HepG2 (cell line): ENCODE results near the gene PTPRO. TPM values are rescaled to one million over a fixed set of nuclear protein-coding genes. Genes with fewer than 3 reads are reported as not detected.

Experiments used
- AHDC1 ChIP-seq: sonication (generic); formaldehyde crosslinking; IDR thresholded peaks from 2 replicates; pipeline ENCODE4 v1.5.1; 2020; ENCODE audit warnings: mild to moderate bottlenecking, missing genetic modification reagents, borderline replicate concordance
- BORCS8-MEF2B ChIP-seq: sonication (generic); formaldehyde crosslinking; IDR thresholded peaks from 2 replicates; pipeline ENCODE4 v1.8.0; 2022; ENCODE audit warnings: mild to moderate bottlenecking, missing genetic modification reagents
- MXD4 ChIP-seq: IDR thresholded peaks from 2 replicates; pipeline ENCODE4 v1.6.1; 2016; ENCODE audit warnings: mild to moderate bottlenecking, missing biosample characterization, missing genetic modification reagents
- PBX3 ChIP-seq: sonication (generic); formaldehyde crosslinking; IDR thresholded peaks from 2 replicates; pipeline ENCODE4 v1.8.1; 2023; ENCODE audit warnings: missing genetic modification reagents, inconsistent platforms, borderline replicate concordance
- PHB2 ChIP-seq: fragments of 450-650 bp; IDR thresholded peaks from 2 replicates; pipeline ENCODE4 v1.6.1; 2018; ENCODE audit not compliant: partially characterized antibody
- TOE1 ChIP-seq: sonication (generic); formaldehyde crosslinking; IDR thresholded peaks from 2 replicates; pipeline ENCODE4 v1.4.0; 2020; ENCODE audit warnings: mild to moderate bottlenecking, missing genetic modification reagents
- ZMAT3 ChIP-seq: sonication (generic); formaldehyde crosslinking; conservative IDR thresholded peaks from 2 replicates; pipeline ENCODE4 v1.7.0; 2021; ENCODE audit warnings: missing genetic modification reagents
- ZNF343 ChIP-seq: sonication (generic); formaldehyde crosslinking; IDR thresholded peaks from 2 replicates; pipeline ENCODE4 v1.4.0; 2020; ENCODE audit warnings: mild to moderate bottlenecking, missing genetic modification reagents
- ZNF775 ChIP-seq: sonication (generic); formaldehyde crosslinking; IDR thresholded peaks from 2 replicates; pipeline ENCODE4 v1.4.0; 2020; ENCODE audit warnings: missing genetic modification reagents, mild to moderate bottlenecking, moderate library complexity, borderline replicate concordance
- polyA plus RNA-seq, 8 experiments: library from polyadenylated mRNA; depleted of rRNA in 3 of 8; stranded (reverse) in 7 of 8; unstranded in 1 of 8; fragments of >200 nt; fragmentation: Illumina TruSeq in 4 of 8; extraction: Trizol in 4 of 8; gene quantifications; 2 replicates each; pipeline versions ENCODE4 v1.2.1 to v1.2.3, GENCODE V29; 2011 to 2016; ENCODE audit warnings: low read depth in 4 of 8, missing spikeins in 1 of 8, mixed read lengths in 1 of 8; ENCODE audit not compliant: insufficient read depth in 1 of 8
- total RNA-seq, 5 experiments: library from RNA; depleted of rRNA; stranded (reverse); fragments of >200 nt; fragmentation: Illumina TruSeq; extraction: Trizol; gene quantifications; 2 replicates each; pipeline ENCODE4 v1.2.3, GENCODE V29; 2016; ENCODE audit warnings: low read depth in 1 of 5

Gene PTPRO
- total and polyA plus RNA-seq, 2 of the 13 experiments (the other 11 are each of a cell fraction or from before 2014, with no cell fraction given) = 0.04 TPM; not detected in 1

DNA sequence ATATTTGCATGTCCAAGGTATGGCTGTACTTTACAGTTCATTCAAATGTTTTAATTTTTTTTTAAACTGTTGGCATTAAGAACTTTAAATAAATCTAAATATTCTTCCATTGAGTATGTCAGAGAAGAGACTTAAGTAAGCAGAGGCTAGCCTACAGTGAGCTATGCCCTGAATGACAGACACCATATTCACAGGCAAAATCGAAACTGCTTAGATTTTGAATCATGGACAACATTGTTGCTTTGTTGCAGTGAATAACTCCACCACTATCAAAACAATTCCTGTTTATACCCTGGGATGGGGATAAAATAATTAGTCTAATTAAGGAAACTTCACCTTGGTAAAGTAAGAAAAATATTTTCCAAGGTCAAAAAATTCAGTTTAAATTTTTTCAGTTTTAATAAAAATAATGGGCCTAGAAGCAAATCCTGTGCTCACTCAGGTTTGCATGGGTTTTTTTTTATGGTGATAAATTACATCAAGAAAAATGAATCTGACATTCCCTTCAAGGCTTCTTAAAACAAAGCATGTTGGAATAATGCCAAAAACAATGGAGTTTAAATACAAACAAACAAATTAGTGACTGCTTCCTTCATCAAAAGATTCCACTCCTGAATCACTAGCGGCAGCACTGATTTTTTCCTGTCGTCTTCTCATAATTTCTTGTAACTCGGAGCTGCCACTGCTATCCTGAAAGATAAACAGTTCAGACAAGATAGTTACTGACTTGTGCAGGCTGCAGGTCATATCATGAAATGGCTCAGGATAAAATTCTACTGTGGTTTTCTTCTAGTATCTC lies 298.6 kb downstream of the PTPRO start (continued):
- TF ChIP-seq AHDC1 (CRISPR knock-in tag) = no peak
- no peak for TF ChIP-seq ZMAT3 (CRISPR knock-in tag)
- no peak for TF ChIP-seq PHB2
- no peak for TF ChIP-seq PBX3 (CRISPR knock-in tag)
- TF ChIP-seq ZNF343 (CRISPR knock-in tag) = no peak
- TF ChIP-seq ZNF775 (CRISPR knock-in tag) = no peak
- no peak for TF ChIP-seq MXD4 (CRISPR knock-in tag)
- TF ChIP-seq BORCS8-MEF2B (CRISPR knock-in tag) = no peak
- no peak for TF ChIP-seq TOE1
